GM21786 (cell line): ENCODE measurements around the gene RPL23.

Experiments used
- ATAC-seq: cut with Tn5 transposase; IDR thresholded peaks from one replicate; pipeline ENCODE4 v1.9.1; 2021; ENCODE audit not compliant: unreplicated experiment

RPL23 gene

DNA sequence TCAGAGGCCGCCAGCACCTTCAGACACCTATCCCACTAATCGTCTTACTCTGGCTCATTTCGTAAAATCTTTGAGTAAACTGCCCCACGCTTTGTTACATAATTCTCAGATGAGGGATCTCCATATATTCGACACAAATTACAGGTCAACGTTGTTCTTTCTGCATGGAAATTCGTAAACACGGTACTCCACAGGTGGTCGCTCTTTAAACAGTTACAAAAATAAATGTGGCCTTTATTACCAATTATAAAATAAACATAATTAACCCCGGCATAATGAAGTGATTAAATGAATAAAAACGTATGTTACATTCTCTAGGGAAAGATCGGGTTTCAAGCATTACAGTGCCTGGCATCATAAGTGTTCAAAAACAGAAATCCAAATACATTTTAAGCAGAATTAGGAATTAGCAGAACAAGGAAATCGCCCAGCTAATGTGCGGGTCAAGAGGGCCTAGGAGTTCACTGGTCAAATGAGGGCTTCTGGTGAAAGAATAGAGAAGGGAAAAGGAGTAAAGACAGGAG lies 53.2 kb downstream of the RPL23 start:
- no peak for ATAC-seq

DNA sequence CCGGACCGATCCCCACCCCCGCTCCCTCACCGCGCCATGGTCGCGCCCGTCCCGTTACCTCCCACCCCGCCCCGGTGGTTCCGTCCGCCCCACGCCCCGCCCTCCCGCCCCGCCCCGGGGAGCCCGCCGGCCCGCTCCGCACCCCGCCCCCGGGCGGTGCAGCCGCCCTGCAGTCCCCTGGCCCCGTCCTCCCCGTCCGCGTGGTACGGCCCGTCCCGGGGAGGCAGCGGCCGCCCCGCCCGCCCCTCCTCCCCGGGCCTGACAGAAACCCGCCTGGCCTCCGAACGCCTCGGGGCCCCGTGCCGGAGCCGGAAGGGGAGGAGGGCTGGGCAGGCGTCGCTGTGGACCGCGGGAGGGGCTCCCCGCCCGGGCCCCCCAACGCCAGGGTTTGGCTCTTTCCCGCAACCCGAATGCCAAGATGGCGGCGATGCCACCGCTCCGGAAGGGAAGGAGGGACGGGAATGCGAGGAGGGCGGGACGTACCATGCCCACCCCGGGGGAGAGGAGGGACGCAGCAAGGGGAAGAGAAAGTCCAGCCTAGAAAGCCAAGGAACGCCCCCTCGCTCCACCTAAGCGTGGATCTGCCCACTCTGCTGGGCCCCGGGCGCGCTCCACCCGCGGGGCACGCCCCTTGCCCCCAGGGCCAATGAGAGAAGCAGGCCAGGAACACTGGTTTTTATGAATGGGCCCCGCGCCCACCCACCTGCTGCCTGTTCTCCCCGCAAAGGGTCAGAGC lies 53.9 kb downstream of the RPL23 start, which contains the start of gene PIP4K2B:
Gene PIP4K2B, minus strand, starts transcription at position 56 of the 736 bp plus-strand sequence. CDS start 132 bp downstream, outside the sequence.
- ATAC-seq, result peak; percentile 85

DNA sequence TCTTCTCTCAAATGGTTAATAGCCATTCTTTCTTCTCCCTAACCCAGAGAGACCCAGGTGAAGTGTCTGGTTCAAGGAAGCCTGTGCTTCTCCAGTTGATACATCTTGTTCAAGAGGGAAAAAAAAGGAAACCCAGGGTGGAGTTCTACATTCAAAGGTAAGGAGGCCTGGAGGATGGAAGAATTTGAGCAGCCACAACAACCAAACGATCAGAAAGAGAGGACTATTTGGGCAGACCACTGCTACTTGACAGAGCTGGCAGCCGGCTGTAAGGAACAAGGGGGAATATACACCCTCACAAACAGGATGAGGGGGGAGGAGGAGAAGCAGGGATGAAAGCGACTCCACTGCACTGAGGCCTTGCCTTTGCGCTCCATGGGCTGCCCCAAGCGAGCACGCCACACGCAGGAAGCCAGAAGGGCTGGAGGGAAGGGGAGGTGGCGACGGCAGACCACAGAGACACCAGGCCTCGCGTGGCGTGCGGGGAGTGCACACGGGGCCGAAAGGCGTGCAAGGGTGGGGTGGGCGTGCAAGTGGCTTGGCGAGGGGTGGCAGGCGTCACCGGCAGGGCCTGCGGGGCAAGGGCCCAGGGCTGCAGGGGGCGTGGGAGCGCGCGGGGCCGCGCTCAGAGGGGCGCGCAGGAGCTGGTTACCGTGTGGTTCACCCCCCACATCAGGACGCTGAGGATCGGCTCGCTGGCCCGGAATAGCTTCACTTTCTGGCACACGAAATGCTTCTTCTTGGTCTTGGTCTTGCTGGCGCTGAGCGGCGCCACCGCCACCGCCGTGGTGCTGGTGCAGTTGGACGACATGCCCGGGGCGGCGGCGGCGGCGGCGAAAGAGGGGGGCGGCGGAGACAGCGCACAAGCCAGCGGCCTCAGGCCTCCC lies 54.7 kb downstream of the RPL23 start:
- ATAC-seq, result peak; percentile 14
